GM19240 (cell line): ENCODE measurements around the gene EHBP1.
"Not testable (repeated sequence)": the region's sequence is repeated elsewhere in the genome, so short reads cannot be mapped to it uniquely, and the experiment has no call there.

Source experiments
- DNase-seq: peaks from one replicate; pipeline ENCODE4 v3.0.0; 2011; ENCODE audit warnings: low spot score; ENCODE audit not compliant: insufficient read length

EHBP1 gene

DNA sequence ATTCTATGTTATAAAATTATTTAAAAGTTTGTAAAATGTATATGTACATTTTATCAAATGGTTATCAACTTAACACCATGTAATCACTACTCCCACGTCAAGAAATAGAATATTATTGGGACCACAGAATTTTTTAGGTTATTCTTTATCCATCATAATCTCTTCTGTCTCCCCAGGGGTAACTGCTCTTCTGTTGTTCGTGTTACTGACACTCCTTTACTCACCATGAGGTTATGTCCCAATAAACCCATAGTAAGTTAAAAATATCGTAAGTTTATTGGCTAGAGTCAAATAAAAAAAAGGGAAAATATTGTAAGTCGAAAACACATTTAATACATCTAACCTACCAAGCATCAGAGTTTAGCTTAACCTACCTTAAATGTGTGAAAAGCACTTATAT, 359.1 kb downstream of the EHBP1 start:
- DNase-seq: no peak

- DNase-seq: no peak
Observed at GRCh38 chr2:63066265-63066664, 360.8 kb downstream of the EHBP1 start.

DNA sequence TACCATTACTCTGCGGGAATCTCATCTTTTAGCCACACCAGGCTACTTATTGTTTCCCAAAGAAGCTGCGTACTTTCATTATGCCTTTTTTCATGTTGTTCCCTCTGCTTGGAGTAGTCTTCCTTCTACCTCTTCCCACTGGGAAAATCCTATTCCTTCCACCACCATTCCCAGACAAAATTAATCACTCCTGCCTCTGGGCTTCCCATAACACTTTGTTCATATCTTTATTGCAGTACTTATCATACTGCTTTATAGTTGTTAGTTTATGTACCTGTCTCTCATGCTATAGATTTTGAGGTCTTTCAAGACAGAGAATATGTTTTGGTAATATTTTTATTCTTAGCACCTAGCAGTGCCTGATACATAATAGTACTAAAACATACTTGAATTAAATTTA, 361.3 kb downstream of the EHBP1 start:
- DNase-seq: no peak

GRCh38 chr2:63071664-63072063, 366.2 kb downstream of the EHBP1 start:
- DNase-seq: no peak

GRCh38 chr2:63073994-63074393, 368.5 kb downstream of the EHBP1 start:
- DNase-seq: no peak

DNA sequence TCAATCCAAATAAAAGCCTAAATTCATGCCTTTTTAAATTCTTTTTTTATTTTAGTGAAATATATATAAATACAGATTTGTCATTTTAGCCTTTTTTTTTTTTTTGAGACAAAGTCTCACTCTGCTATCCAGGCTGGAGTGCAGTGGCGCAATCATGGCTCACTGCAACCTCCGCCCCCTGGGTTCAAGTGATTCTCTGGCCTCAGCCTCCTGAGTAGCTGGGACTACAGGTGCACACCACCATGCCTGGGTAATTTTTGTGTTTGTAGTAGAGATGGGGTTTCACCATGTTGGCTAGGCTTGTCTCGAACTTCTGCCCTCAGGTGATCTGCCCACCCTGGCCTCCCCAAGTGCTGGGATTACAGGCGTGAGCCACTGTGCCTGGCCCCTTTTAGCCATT, 368.9 kb downstream of the EHBP1 start:
- not testable (repeated sequence) for DNase-seq

- no peak for DNase-seq
Observed at GRCh38 chr2:63078852-63079606, 373.5 kb downstream of the EHBP1 start.

DNA sequence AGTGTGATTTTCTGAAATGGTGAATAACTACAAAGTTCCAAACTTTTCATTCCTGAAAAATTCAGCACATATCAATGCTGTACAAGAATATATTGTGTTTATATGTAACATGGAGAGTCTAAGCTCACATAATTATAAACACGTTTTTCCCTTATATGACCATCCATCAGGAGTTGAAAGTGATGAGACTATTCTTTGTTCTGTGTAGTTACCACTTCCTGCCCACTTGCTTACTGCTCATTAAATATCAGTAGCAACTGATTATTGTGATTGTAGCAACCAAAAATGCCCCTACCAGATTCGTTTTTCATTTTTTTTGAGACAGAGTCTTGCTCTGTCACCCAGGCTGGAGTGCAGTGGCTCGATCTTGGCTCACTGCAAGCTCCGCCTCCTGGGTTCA, 375.9 kb downstream of the EHBP1 start:
- no peak for DNase-seq

DNA sequence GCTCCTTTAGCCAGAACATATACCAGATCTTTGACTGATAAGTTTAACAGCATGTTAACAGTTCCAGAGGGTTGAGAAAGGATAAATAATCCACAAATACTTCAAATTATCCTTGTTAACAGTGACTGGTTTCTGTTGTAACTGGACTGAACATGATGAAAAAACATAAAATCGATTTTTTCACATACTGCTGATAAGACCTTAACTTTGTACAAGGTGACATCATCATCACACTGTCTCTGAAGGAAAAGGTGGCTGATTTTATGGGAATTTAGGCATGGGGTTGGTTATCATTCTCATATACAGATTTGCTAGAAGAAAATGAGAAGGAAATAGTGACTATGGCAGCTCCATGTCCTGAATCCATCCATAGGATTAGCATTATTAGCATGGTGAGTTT, 381.2 kb downstream of the EHBP1 start:
- no peak for DNase-seq

DNA sequence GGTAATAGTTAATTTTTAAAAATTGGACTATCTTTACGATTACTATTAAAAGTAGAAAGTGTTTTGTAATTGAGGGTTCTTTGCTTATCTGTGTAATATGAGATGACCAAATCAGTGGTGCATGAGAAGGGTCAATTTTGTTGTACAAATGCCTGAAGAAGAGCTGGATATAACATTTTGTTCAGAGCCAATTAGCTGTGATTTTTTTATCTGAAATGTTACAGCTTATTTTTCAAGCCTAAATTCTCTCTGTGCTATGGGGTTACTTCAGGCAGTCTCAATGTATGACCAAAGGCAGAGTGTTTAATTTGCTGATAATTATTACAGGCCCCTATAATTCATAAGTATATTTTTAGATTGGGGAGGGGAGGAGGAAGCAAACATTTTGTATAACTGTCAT, 386.9 kb downstream of the EHBP1 start:
- DNase-seq: no peak

DNA sequence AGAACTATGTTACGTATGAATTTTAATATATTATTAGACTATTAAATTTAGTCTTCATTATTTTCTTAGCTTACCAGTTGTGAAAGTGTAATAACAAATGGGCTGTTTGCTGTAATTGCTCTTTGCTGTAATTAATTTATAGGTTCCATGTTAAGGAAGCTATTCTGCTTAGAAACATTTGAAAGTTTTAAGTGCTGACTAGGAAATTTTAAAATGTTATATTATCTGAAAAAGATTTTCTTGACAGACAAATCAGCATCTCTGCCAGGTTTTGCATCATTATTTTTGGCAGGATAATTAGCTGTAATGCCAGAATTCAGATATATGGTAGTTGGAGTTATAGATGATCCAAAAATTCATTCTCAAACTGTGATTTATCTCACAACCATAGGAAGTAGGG, 387.3 kb downstream of the EHBP1 start:
- DNase-seq: no peak

DNA sequence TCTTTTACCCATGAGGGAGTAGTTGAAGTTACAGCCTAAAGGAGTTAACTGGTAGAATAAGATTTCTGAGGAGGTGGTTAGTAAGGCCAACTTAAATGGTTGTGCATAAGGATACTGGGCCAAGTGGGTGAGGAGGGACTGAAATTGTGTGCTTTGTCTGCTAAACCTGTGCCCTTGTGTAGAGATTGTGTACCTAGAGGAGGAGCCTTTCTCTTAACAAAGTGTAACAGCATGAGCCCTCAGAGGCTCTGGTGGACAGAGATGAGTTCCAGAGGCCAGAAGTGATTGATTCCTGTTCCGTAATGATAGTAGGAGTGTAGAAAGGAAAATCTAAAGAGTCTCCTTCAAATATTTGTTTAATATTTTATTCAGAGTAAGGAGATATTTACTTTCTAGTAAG, 388.0 kb downstream of the EHBP1 start:
- no peak for DNase-seq
